MM.1S (cell line): Measurements from ENCODE around the gene NTN1.

ENCODE experiments used
- DNase-seq: peaks from one replicate; pipeline ENCODE4 v3.0.0-alpha.2; 2015
- H2AFZ ChIP-seq: fragments of 300-600 bp; sonication (generic); 2 replicates; pipeline ENCODE4 v1.6.0; 2016; ENCODE audit warnings: antibody characterized with exemption, low read length
- H3F3A ChIP-seq: fragments of 300-600 bp; sonication (generic); 2 replicates; pipeline ENCODE4 v1.6.1; 2016; ENCODE audit warnings: mild to moderate bottlenecking, antibody characterized with exemption, low read length, moderate library complexity, mixed read lengths; ENCODE audit not compliant: insufficient read depth
- H3K27ac ChIP-seq: fragments of 300-600 bp; sonication (generic); 2 replicates; pipeline ENCODE4 v1.5.1; 2016; ENCODE audit warnings: mild to moderate bottlenecking, low read length
- H3K27me3 ChIP-seq: fragments of 300-600 bp; sonication (generic); replicated peaks from 2 replicates; pipeline ENCODE4 v1.6.0; 2016; ENCODE audit warnings: low read length; ENCODE audit not compliant: insufficient read depth
- H3K36me3 ChIP-seq: fragments of 300-600 bp; sonication (generic); replicated peaks from 2 replicates; pipeline ENCODE4 v1.6.1; 2016; ENCODE audit warnings: mild to moderate bottlenecking, low read length, mixed read lengths; ENCODE audit not compliant: insufficient read depth
- H3K4me1 ChIP-seq: fragments of 300-600 bp; sonication (generic); 2 replicates; pipeline ENCODE4 v1.6.1; 2016; ENCODE audit warnings: low read length, mixed read lengths
- H3K4me2 ChIP-seq: fragments of 300-600 bp; sonication (generic); 2 replicates; pipeline ENCODE4 v1.6.0; 2016; ENCODE audit warnings: low read depth, low read length
- H3K4me3 ChIP-seq: fragments of 300-600 bp; sonication (generic); 2 replicates; pipeline ENCODE4 v1.5.1; 2016; ENCODE audit warnings: low read length, mixed read lengths
- H3K79me2 ChIP-seq: fragments of 300-600 bp; sonication (generic); 2 replicates; pipeline ENCODE4 v1.6.1; 2016; ENCODE audit warnings: mixed run types, low read length, mixed read lengths
- H3K9ac ChIP-seq: fragments of 300-600 bp; sonication (generic); 2 replicates; pipeline ENCODE4 v1.6.1; 2016; ENCODE audit warnings: low read length, mixed read lengths
- H3K9me2 ChIP-seq: fragments of 300-600 bp; sonication (generic); replicated peaks from 2 replicates; pipeline ENCODE4 v1.6.1; 2016; ENCODE audit warnings: mild to moderate bottlenecking, low read length, mixed read lengths; ENCODE audit not compliant: insufficient read depth
- H3K9me3 ChIP-seq: fragments of 300-600 bp; sonication (generic); replicated peaks from 2 replicates; pipeline ENCODE4 v1.6.1; 2016; ENCODE audit warnings: mild to moderate bottlenecking, low read length, mixed read lengths; ENCODE audit not compliant: insufficient read depth
- H4K20me1 ChIP-seq: fragments of 300-600 bp; sonication (generic); 2 replicates; pipeline ENCODE4 v1.6.1; 2016; ENCODE audit warnings: mild to moderate bottlenecking, low read length, moderate library complexity, mixed read lengths; ENCODE audit not compliant: insufficient read depth
- CTCF ChIP-seq: fragments of 300-600 bp; sonication (generic); IDR thresholded peaks from 2 replicates; pipeline ENCODE4 v1.5.1; 2016; ENCODE audit warnings: antibody characterized with exemption, low read length, mixed read lengths
- EZH2 ChIP-seq: fragments of 300-600 bp; sonication (generic); optimal IDR thresholded peaks from 2 replicates; pipeline ENCODE3; 2017; ENCODE audit warnings: low read depth, mild to moderate bottlenecking, antibody characterized with exemption, low read length, mixed read lengths
- EZH2phosphoT487 ChIP-seq: fragments of 300-600 bp; sonication (generic); IDR thresholded peaks from 2 replicates; pipeline ENCODE4 v1.6.1; 2018; ENCODE audit warnings: antibody characterized with exemption, low read length

Gene NTN1

DNA sequence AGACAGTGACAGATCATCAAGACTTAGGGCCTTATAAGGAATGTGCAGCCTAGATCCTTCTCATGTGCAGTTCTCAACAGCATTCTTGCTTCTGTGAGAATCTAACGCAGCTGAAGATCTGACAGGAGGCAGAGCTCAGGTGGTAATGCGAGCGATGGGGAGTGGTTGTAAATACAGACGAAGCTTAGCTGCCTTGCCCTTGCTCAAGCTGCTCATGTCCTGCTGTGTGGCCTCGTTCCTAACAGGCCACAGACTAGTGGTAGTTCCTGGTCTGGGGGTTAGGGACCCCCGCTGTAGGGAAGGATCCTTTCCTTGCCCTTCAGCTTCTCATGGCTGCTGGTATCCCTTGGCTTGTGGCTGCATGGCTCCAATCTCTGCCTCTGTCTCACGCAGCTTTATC lies 10.3 kb upstream of the NTN1 start:
- Histone ChIP-seq H3K9me2 (no peaks in the 10 kb centered on the region), H3K9me3 (no peaks in the 10 kb centered on the region), H3K9ac (no peak overlapping the region), H3K4me2 (no peak overlapping the region), H2AFZ (no peak overlapping the region), H3K27ac (no peak overlapping the region), H3K4me3 (no peak overlapping the region), H4K20me1 (no peaks in the 10 kb centered on the region), H3K79me2 (no peaks in the 10 kb centered on the region), H3K27me3 (peaks cover 20% of the 10 kb centered on the region), H3K36me3 (no peaks in the 10 kb centered on the region), H3K4me1 (no peaks in the 10 kb centered on the region), H3F3A (no peaks in the 10 kb centered on the region)
- no peak for TF ChIP-seq CTCF
- no peak for TF ChIP-seq EZH2phosphoT487
- no peak for TF ChIP-seq EZH2
- DNase-seq, result no peak

DNA sequence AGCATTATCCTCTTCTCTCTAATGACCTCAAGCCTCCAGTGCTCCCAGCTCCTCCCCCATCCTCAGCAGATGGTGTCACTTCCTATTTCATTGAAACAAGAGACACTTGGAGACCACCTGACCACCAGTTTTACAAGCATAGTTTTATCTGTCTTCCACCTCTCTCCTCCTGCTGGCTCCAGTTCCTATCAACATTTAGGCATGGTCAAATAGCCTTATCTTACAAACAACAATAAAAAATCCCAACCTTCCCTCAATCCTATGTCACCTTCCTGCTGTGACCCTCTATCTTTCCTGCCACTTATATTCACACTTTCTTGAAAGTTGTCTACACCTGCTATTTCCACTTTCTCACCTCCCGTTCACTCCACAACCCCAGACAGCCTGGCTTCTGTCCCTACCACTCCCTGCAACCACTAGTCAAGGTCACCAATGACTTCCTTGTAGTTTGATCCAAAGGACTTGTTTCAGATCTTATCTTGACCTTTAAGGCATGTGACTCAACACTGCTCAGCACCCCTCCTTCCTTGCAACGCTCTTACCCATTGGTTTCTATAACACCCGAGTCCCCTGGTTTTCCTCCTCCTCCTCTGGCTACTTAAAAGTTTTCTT lies 4.3 kb upstream of the NTN1 start:
- H4K20me1 ChIP-seq, result no peaks in the 10 kb centered on the region
- peaks cover 46% of the 10 kb centered on the region for H3K27me3 ChIP-seq
- H3K9ac ChIP-seq, result no peak overlapping the region
- no peak overlapping the region for H3K27ac ChIP-seq
- H3K4me3 ChIP-seq, result no peak overlapping the region
- no peaks in the 10 kb centered on the region for H3K4me1 ChIP-seq
- H3K79me2 ChIP-seq, result no peaks in the 10 kb centered on the region
- H3K9me2 ChIP-seq, result no peaks in the 10 kb centered on the region
- H3K36me3 ChIP-seq, result no peaks in the 10 kb centered on the region
- no peaks in the 10 kb centered on the region for H3F3A ChIP-seq
- H3K4me2 ChIP-seq, result no peak overlapping the region
- no peak overlapping the region for H2AFZ ChIP-seq
- TF ChIP-seq EZH2phosphoT487 (no peak), EZH2 (no peak), CTCF (no peak)
- DNase-seq, result no peak
- H3K9me3 ChIP-seq, result no peaks in the 10 kb centered on the region

DNA sequence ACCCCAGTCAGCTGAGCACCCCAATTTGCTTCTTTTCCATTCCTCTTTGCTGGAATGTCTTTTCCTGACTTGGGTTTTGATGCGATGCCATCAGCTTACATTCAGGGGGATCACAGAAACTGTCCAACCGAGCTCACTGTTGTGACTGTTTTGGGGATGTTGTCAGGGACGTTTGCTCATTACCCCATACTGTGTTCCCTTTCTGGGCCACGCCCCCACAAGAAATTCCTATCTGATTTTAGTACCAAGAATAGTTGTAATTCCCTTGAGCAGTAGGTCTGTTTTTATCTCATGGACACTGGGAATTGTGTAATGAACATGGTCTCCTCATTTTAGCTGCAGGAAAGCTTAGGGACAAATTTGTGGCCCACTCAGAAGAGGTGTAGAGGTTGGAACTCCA lies 2.6 kb upstream of the NTN1 start:
- H3K9me2 ChIP-seq, result no peaks in the 10 kb centered on the region
- H3K27me3 ChIP-seq, result peaks cover 46% of the 10 kb centered on the region
- no peaks in the 10 kb centered on the region for H3F3A ChIP-seq
- no peak overlapping the region for H3K4me3 ChIP-seq
- H3K36me3 ChIP-seq, result no peaks in the 10 kb centered on the region
- no peaks in the 10 kb centered on the region for H3K9me3 ChIP-seq
- no peaks in the 10 kb centered on the region for H3K79me2 ChIP-seq
- H4K20me1 ChIP-seq, result no peaks in the 10 kb centered on the region
- no peak for DNase-seq
- TF ChIP-seq EZH2 (no peak), EZH2phosphoT487 (no peak), CTCF (no peak)
- H3K27ac ChIP-seq, result no peak overlapping the region
- no peaks in the 10 kb centered on the region for H3K4me1 ChIP-seq
- H3K4me2 ChIP-seq, result no peak overlapping the region
- H2AFZ ChIP-seq, result no peak overlapping the region
- no peak overlapping the region for H3K9ac ChIP-seq
